Neural crest cell (in vitro differentiated cells): ENCODE data around the gene ME3. TPM values are rescaled to one million over a fixed set of nuclear protein-coding genes. Genes with fewer than 3 reads are reported as not detected.
A peak's percentile ranks its signal among the peaks of the same experiment; 100 is the strongest.

Source experiments
- DNase-seq: peaks from one replicate; pipeline ENCODE4 v3.0.0; 2021; ENCODE audit warnings: low read depth, mixed read lengths, low spot score
- H3K27ac Mint-ChIP-seq: one replicate; pipeline ENCODE4 v1.8.0; 2021; ENCODE audit warnings: mild to moderate bottlenecking, mixed read lengths; ENCODE audit not compliant: unreplicated experiment
- H3K27me3 Mint-ChIP-seq: 2 replicates; pipeline ENCODE4 v1.8.0; 2021; ENCODE audit warnings: low read depth, mild to moderate bottlenecking, mixed read lengths
- H3K36me3 Mint-ChIP-seq: 2 replicates; pipeline ENCODE4 v1.8.0; 2021; ENCODE audit warnings: low read depth, mild to moderate bottlenecking, mixed read lengths
- H3K4me1 Mint-ChIP-seq: 2 replicates; pipeline ENCODE4 v1.8.0; 2021; ENCODE audit warnings: mixed read lengths
- H3K4me3 Mint-ChIP-seq: one replicate; pipeline ENCODE4 v1.8.0; 2021; ENCODE audit warnings: mild to moderate bottlenecking, mixed read lengths
- H3K9me3 Mint-ChIP-seq: 2 replicates; pipeline ENCODE4 v1.8.0; 2021; ENCODE audit warnings: mixed read lengths
- total RNA-seq: library from RNA; stranded (reverse); gene quantifications from 2 replicates; pipeline ENCODE4 v1.2.1, GENCODE V29; 2021
- TF ChIP-seq, protein P1 (sequence below): fragments of 200-600 bp; sonication (generic); conservative IDR thresholded peaks from 2 replicates; pipeline ENCODE4 v1.5.0; 2021; ENCODE audit warnings: antibody characterized with exemption, mild to moderate bottlenecking

Gene ME3
- total RNA-seq, 1 donor from 2014 or later = 18.9 TPM

DNA sequence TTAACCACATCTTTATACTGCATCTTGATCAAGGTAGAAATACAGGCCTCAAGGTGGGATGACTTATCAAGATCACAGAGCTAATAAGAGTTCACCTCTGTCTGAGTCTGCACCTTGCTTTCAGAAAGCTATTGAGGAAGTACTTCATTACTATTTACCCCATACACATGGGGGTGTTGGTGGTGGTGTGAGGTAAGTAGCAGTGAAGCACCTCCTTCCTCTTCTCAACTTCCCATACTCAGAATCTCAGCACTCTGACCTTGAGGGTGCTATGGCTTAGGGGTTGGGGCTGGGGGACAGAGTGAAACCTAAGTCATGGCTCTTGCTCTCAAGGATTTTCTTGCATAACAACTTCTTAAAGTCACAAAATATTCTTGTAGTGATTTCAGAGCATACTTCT lies 56.9 kb downstream of the ME3 start:
- peaks cover 21% of the 10 kb centered on the region for H3K36me3 Mint-ChIP-seq
- DNase-seq = no peak
- H3K4me3 Mint-ChIP-seq = no peak overlapping the region
- H3K27me3 Mint-ChIP-seq = no peaks in the 10 kb centered on the region
- peaks cover 13% of the 10 kb centered on the region for H3K9me3 Mint-ChIP-seq
- peaks cover 7% of the 10 kb centered on the region for H3K4me1 Mint-ChIP-seq
- peak overlapping the region; percentile 35 for H3K27ac Mint-ChIP-seq
- TF ChIP-seq, protein P1, sequence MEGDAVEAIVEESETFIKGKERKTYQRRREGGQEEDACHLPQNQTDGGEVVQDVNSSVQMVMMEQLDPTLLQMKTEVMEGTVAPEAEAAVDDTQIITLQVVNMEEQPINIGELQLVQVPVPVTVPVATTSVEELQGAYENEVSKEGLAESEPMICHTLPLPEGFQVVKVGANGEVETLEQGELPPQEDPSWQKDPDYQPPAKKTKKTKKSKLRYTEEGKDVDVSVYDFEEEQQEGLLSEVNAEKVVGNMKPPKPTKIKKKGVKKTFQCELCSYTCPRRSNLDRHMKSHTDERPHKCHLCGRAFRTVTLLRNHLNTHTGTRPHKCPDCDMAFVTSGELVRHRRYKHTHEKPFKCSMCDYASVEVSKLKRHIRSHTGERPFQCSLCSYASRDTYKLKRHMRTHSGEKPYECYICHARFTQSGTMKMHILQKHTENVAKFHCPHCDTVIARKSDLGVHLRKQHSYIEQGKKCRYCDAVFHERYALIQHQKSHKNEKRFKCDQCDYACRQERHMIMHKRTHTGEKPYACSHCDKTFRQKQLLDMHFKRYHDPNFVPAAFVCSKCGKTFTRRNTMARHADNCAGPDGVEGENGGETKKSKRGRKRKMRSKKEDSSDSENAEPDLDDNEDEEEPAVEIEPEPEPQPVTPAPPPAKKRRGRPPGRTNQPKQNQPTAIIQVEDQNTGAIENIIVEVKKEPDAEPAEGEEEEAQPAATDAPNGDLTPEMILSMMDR = no peak

DNA sequence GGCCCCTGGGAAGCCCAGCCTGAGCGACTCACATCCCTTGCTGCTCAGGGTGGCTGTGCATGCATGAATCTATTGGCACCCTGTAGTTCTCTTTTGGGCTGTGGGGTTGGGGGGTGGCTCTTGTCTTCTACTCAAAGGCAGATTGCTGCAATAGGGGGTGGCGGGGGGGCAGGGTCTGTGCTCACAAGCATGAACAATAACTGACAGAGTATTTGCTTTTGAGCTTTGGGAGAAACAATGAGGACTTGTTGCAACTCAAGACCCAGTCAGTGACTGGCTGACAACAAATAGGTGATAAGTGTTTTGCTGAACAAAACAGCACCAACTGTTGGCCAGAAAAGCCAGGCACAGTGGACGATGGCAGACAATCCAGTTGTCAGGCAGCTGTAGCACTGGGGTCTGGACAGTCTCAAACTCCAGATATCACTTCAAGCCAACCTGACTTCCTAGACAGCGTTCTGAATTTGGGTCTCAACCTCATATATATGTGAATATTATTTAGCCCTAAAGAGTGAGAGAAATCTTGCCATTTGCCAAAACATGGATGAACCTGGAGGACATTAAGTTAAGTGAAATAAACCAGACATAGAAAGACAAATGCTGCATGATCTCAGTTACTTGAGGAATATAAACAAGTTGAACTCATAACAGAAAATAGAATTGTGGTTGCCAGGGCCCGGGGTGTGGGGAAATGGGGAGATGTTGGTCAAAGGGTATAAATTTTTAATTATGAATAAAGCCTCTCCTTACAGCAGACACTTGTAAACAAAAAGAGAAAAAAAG lies 61.7 kb downstream of the ME3 start:
- H3K4me1 Mint-ChIP-seq = peaks cover 36% of the 10 kb centered on the region

DNA sequence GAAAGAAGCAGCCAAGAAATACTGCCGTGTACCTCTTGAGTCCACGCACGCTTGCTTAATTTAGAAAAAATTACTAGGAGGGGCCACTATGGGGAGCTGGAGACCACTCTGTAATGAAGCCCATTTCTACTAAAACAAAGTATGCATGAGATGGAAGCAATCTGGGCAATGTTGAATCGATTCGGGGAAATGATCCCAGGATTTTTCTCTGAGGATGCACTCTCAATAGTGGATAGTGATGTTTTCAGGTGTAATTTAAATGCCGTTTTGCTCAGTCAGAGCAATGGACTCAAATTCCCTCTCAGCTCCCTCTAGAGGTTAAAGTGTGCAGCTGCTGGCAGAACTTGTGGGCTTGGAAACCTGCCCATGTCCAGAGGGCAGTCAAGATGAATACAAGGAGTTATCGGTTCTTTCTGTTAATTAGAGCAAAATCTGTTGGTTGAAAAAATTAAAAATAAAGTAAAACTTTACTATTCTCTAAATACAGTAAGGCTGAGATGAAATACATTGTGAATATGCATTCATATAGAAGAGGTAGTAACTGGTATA lies 64.1 kb downstream of the ME3 start:
- Mint-ChIP-seq H3K4me3 (no peak overlapping the region), H3K27me3 (no peaks in the 10 kb centered on the region), H3K27ac (no peak overlapping the region), H3K4me1 (peaks cover 36% of the 10 kb centered on the region), H3K36me3 (peaks cover 5% of the 10 kb centered on the region), H3K9me3 (no peaks in the 10 kb centered on the region)
- DNase-seq = peak; percentile 46
- TF ChIP-seq, protein P1 = peak; percentile 92

More for the DNA sequence above, 61.7 kb downstream of the ME3 start:
- TF ChIP-seq, protein P1 = no peak
- H3K27ac Mint-ChIP-seq = no peak overlapping the region
- H3K27me3 Mint-ChIP-seq = no peaks in the 10 kb centered on the region
- peaks cover 18% of the 10 kb centered on the region for H3K36me3 Mint-ChIP-seq
- no peak for DNase-seq
- no peak overlapping the region for H3K4me3 Mint-ChIP-seq
- peaks cover 6% of the 10 kb centered on the region for H3K9me3 Mint-ChIP-seq

DNA sequence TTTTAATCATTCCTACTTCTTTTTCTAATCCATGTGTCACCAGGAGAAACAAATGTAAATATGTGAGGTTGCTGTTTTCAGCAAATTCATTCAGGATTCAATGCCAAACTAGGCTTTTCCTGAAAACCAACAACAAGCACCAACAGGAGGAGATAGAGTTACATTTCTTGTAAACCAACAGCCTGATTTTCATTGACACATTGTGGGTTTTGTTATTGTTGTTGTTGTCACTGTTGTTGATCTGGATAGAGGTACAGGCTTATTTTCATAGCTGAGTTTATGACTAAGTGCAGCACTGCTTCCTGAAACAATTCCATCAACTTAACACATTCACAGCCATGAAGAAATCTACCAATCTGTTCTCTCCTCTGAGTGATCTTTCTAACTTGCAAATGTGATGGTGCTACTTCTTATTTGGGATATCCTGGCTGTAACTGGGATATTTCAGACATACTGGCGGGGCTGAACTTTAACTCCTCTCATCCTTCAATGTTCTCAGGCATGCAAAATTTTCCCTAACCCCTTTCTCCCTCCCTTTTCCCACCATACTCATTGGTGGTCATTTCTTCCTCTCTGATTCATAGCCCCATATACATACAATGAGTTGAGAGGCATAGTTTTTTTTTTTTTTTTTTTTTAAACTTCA lies 65.5 kb downstream of the ME3 start:
- H3K27me3 Mint-ChIP-seq = no peaks in the 10 kb centered on the region
- no peaks in the 10 kb centered on the region for H3K9me3 Mint-ChIP-seq
- TF ChIP-seq, protein P1 = no peak
- DNase-seq = no peak
- H3K4me1 Mint-ChIP-seq = peaks cover 36% of the 10 kb centered on the region
- no peak overlapping the region for H3K4me3 Mint-ChIP-seq
- peak overlapping the region; percentile 76 for H3K27ac Mint-ChIP-seq
- no peaks in the 10 kb centered on the region for H3K36me3 Mint-ChIP-seq

DNA sequence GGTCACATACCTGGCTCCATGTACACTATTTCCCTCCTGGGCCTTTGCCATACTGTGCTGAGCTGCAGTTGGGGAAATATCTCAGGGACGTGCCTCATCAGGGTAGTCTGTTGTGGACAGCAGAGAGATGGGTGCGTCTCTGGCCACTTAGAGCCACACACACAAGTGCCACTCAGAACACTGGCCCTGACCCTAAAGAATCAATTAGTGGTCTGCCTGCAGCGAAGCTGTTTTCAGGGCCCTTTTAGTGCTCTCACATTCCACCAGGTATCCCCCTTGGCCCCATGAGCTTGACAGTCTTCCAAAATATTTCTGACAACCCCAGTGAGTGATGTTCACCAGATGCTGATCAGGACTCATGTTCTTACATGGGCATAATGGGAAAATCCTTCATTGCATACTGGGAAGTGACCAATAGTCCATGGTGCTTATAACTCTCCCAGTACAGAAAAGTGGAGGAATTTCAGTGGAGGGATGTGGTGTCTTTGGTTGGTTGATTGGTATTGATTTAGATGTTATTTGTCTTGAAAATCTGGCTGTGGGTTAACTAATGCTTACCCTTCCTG lies 66.1 kb downstream of the ME3 start:
- no peaks in the 10 kb centered on the region for H3K9me3 Mint-ChIP-seq
- TF ChIP-seq, protein P1 = no peak
- no peak overlapping the region for H3K27ac Mint-ChIP-seq
- H3K36me3 Mint-ChIP-seq = no peaks in the 10 kb centered on the region
- no peak for DNase-seq
- no peaks in the 10 kb centered on the region for H3K27me3 Mint-ChIP-seq
- H3K4me1 Mint-ChIP-seq = peaks cover 36% of the 10 kb centered on the region
- H3K4me3 Mint-ChIP-seq = no peak overlapping the region
